ENCODE results near the gene XCL2.

The XCL2 gene

DNA sequence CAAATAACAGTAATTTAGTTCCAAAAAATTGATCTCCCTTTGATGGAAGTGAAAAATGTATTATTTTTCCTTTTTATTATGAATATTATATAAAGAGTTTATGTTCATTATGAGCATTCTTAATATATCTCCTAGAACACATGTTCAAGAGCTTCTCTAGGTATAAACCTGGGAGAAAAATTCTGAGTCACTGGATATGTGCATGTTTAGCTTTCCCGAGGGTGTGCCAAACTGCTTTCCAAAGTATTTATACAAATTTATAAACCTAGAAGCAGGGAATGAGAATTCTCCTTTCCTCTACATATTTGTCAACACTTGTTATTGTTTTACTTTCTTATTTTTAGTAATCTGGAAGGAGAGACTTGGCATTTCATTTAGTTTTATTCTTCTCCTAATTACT, 25.0 kb downstream of the XCL2 start:
- ATAC-seq (replicated peaks) (no peak), DNase-seq (no peak)
- no peaks in the 10 kb centered on the region for H3K27me3 Mint-ChIP-seq
- H3K4me1 Mint-ChIP-seq (ENCODE audit: low read depth in 2 of 2) = peaks cover 57 to 69% of the 10 kb centered on the region in 2 donors
- peak overlapping the region in 1 of 2 donors; percentile 85 for H3K4me3 Mint-ChIP-seq
- peaks cover 0 to 8% of the 10 kb centered on the region in 2 donors for H3K9me3 Mint-ChIP-seq
- H3K27ac Mint-ChIP-seq = peak overlapping the region in 1 of 2 donors; percentile 95
- H3K36me3 Mint-ChIP-seq (ENCODE audit: insufficient read depth) = peaks cover 7% of the 10 kb centered on the region

GRCh38 chr1:168518201-168518689, 25.6 kb downstream of the XCL2 start:
- H3K27me3 Mint-ChIP-seq = no peaks in the 10 kb centered on the region
- H3K4me1 Mint-ChIP-seq (ENCODE audit: low read depth in 2 of 2) = peaks cover 62 to 71% of the 10 kb centered on the region in 2 donors
- peaks cover 8% of the 10 kb centered on the region for H3K36me3 Mint-ChIP-seq (ENCODE audit: insufficient read depth)
- peak overlapping the region; percentile 4 to 55 for H3K4me3 Mint-ChIP-seq
- no peak for DNase-seq
- peak overlapping the region in 1 of 2 donors; percentile 95 for H3K27ac Mint-ChIP-seq
- peaks cover 0 to 5% of the 10 kb centered on the region in 2 donors for H3K9me3 Mint-ChIP-seq
- no peak for ATAC-seq (replicated peaks)

DNA sequence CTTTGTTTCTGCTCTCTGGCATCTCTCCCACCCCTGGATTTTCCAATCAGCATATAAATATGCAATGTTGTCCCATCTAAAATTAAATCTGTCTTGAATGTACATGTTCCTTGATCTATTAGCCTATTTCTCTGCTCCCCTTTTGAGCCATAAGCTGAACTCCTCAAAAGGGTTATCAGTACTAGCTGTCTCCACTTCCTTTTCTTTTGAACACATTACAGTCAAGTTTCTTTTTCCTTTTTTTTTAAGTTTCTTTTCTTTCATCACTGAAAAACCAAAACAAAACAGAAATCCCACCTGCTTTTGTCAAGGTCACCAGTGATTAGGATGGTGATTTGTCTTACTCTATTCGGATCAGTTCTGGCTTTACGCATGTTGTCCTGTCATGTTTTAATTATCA, 29.3 kb downstream of the XCL2 start:
- no peak for ATAC-seq (replicated peaks)
- peak overlapping the region; percentile 46 to 77 for H3K4me3 Mint-ChIP-seq
- peaks cover 10% of the 10 kb centered on the region for H3K36me3 Mint-ChIP-seq (ENCODE audit: insufficient read depth)
- no peaks in the 10 kb centered on the region for H3K27me3 Mint-ChIP-seq
- H3K9me3 Mint-ChIP-seq = no peaks in the 10 kb centered on the region
- no peak for DNase-seq
- peaks cover 62 to 73% of the 10 kb centered on the region in 2 donors for H3K4me1 Mint-ChIP-seq (ENCODE audit: low read depth in 2 of 2)
- peak overlapping the region; percentile 26 to 93 for H3K27ac Mint-ChIP-seq

DNA sequence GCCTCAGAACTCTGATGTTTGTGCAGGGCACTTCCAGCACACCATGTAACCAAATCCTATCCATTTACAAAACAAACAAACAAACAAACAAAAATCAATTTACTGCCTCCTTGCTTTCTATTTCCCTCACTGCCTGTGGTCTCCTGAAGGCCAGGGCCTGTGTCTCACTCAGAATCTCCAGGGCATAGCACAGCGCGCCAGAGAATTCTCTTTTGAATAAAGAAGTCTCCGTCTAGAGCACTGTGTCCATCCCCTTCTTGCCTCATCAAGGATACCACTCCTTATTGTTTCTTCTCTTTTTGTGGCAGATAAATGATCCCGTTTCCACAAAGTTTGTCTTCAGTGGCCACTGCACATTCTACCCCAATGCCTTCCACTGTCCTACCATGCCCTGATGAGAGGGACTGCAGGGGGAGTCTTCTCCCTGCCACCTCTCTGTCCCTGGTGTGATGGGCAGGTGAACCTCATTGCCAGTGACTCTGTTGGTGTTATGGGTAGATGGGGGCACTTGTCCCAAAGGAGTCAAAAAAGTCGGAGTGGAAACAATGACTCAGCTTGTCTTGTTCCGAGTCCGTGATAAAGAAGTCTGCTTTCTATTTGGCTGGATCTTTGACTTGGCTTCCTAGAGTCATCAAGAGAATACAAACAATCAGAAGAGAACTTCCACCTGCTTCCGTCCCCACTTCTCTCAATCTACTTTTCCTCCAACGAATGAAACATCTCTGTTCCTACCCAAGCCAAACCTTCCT, 30.0 kb downstream of the XCL2 start:
- Mint-ChIP-seq H3K4me1 (ENCODE audit: low read depth in 2 of 2) (peaks cover 63 to 77% of the 10 kb centered on the region in 2 donors), H3K27me3 (no peaks in the 10 kb centered on the region), H3K36me3 (ENCODE audit: insufficient read depth) (peaks cover 10% of the 10 kb centered on the region), H3K27ac (peak overlapping the region; percentile 26 to 93), H3K4me3 (peak overlapping the region; percentile 46 to 77), H3K9me3 (no peaks in the 10 kb centered on the region)
- DNase-seq (no peak), ATAC-seq (replicated peaks) (peak; percentile 2)

DNA sequence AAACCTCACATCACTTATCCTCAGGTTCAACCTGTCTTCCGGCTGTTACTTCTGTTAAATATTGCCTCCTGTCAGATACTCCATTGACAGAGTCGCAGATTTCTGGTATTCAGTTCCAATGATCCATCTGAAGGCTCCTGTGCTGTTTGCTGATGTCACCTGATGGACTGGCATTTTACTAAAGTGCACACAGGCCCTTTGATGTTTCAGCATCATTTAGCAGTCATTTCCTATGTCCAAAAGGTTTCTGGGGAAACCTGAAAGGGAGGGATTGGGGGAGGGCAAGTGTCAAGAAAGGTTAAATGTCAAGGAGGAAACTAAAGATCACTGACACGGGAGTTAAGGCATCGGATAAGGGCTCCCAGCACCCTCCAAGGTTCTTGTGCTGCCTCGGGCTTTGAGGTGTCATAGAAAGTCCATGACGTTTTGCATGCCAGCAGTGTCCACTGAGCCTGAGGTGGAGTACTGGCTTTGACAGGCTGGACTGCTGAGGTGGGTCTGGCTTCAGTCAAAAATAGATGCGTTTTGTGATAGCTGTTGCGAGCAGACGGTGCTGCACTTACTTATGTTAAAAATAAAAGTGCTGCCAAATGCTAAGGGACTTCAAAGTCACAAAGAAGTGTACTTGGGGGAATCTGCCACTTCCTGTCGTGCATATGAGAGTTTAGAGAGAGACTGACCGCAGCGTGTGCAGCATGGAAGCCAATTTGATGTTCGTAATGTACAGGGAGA, 30.8 kb downstream of the XCL2 start:
- ATAC-seq (replicated peaks) = peak; percentile 68

DNA sequence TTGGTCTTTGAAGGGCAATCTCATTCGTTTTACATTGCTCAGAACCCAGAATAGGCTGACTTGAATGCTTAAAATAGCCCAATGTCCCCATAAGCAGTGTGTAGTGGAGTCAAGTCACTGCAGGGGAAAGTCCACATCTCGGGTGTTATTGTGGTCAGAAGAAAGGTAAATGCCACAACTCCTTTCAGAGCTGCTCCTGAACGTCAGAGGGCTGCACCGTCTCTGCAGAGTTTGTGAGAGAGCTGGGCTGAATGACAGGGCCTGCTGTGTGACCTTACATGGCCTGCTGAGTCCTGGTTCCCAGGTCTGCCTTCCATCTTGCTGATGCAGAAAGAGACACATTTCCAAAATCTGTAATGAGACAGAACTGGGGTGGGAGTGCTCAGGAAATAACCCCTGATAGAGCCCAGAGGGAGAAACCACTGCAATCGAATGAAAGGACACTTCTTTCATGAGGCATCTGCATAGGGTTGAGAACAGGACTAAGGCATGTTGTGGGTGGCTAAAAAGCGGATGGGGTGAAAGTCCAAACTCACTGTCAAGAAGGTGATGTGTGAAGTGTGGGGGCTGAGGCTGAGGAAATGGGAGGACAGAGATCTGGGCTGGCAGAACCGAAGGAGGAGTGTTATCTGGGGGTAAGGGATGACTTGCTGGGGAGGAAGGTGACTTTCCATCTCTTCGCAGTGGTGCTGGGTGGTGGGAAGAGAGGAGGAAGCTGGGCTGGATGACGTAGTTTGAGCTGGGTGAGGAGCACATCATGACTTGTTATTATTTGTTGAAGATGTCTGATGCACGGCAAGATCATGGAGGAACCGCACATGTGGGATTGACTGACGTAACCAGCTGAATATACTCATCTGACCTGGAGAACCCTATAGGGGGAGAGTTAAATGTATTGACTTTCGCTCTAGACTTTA, 33.7 kb downstream of the XCL2 start:
- Mint-ChIP-seq H3K27me3 (no peaks in the 10 kb centered on the region), H3K27ac (peak overlapping the region; percentile 88 to 93), H3K4me1 (ENCODE audit: low read depth in 2 of 2) (peaks cover 63 to 75% of the 10 kb centered on the region in 2 donors), H3K9me3 (peaks cover 0 to 2% of the 10 kb centered on the region in 2 donors), H3K36me3 (ENCODE audit: insufficient read depth) (peaks cover 10% of the 10 kb centered on the region), H3K4me3 (peak overlapping the region; percentile 33 to 62)
- ATAC-seq (replicated peaks) (peak; percentile 69), DNase-seq (peak in 1 of 3 experiments; percentile 33)

More for the DNA sequence above, 30.8 kb downstream of the XCL2 start:
- peak overlapping the region; percentile 26 to 93 for H3K27ac Mint-ChIP-seq
- peak; percentile 28 to 43 (median 31) for DNase-seq
- no peaks in the 10 kb centered on the region for H3K9me3 Mint-ChIP-seq
- peaks cover 10% of the 10 kb centered on the region for H3K36me3 Mint-ChIP-seq (ENCODE audit: insufficient read depth)
- no peaks in the 10 kb centered on the region for H3K27me3 Mint-ChIP-seq
- H3K4me3 Mint-ChIP-seq = peak overlapping the region; percentile 46 to 77
- H3K4me1 Mint-ChIP-seq (ENCODE audit: low read depth in 2 of 2) = peaks cover 61 to 76% of the 10 kb centered on the region in 2 donors

DNA sequence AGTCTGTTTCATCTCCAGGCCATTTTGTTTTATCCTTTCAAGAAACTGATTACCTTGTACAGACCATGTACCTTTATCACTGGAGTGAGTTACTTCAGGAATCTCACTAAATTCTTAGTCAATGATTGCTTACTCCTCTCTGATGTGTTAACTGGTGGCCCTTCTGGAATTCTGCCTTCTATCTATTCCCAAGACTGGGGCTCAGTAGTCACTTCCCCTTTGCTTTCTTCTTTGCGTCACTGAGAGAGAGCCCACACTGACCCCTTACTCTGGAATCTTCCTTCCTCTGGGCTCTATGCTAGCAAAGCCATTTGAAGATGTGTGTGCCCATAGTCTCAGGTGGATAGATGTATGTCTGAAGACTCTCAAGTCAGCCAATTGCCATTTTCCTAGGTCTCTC, 34.6 kb downstream of the XCL2 start:
- H3K36me3 Mint-ChIP-seq (ENCODE audit: insufficient read depth) = peaks cover 10% of the 10 kb centered on the region
- H3K27ac Mint-ChIP-seq = peak overlapping the region; percentile 88 to 93

DNA sequence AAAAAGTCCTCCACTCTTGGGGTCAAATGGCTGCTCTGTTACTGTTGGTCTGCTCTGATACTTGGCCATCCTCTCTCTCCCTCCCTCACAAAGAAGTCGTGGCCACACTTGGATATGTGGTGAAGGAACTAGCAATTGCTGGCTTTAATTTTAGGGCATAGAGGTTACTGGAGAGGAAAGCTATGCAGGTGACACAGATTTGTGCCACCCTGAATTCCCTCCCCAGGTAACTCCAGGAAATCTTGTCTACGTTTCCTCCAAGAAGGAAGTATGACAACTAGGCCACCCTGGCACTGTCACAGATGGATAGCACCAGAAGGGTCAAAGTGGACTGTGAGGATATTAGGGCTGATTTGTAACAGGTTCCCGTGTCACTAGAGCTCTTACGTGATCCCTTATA, 36.0 kb downstream of the XCL2 start:
- Mint-ChIP-seq H3K27ac (no peak overlapping the region), H3K4me3 (no peak overlapping the region), H3K27me3 (no peaks in the 10 kb centered on the region), H3K9me3 (peaks cover 0 to 3% of the 10 kb centered on the region in 2 donors), H3K36me3 (ENCODE audit: insufficient read depth) (peaks cover 7% of the 10 kb centered on the region), H3K4me1 (ENCODE audit: low read depth in 2 of 2) (peaks cover 59 to 72% of the 10 kb centered on the region in 2 donors)
- DNase-seq (no peak), ATAC-seq (replicated peaks) (no peak)

More for the DNA sequence above, 34.6 kb downstream of the XCL2 start:
- H3K27me3 Mint-ChIP-seq = no peaks in the 10 kb centered on the region
- no peak overlapping the region for H3K4me3 Mint-ChIP-seq
- peaks cover 62 to 75% of the 10 kb centered on the region in 2 donors for H3K4me1 Mint-ChIP-seq (ENCODE audit: low read depth in 2 of 2)
- DNase-seq (no peak), ATAC-seq (replicated peaks) (no peak)
- peaks cover 0 to 2% of the 10 kb centered on the region in 2 donors for H3K9me3 Mint-ChIP-seq

GRCh38 chr1:168507231-168507630, 36.6 kb downstream of the XCL2 start:
- DNase-seq (no peak), ATAC-seq (replicated peaks) (no peak)
- Mint-ChIP-seq H3K27me3 (no peaks in the 10 kb centered on the region), H3K27ac (no peak overlapping the region), H3K36me3 (ENCODE audit: insufficient read depth) (peaks cover 7% of the 10 kb centered on the region), H3K4me1 (ENCODE audit: low read depth in 2 of 2) (peaks cover 53 to 66% of the 10 kb centered on the region in 2 donors), H3K4me3 (no peak overlapping the region), H3K9me3 (peaks cover 0 to 3% of the 10 kb centered on the region in 2 donors)

DNA sequence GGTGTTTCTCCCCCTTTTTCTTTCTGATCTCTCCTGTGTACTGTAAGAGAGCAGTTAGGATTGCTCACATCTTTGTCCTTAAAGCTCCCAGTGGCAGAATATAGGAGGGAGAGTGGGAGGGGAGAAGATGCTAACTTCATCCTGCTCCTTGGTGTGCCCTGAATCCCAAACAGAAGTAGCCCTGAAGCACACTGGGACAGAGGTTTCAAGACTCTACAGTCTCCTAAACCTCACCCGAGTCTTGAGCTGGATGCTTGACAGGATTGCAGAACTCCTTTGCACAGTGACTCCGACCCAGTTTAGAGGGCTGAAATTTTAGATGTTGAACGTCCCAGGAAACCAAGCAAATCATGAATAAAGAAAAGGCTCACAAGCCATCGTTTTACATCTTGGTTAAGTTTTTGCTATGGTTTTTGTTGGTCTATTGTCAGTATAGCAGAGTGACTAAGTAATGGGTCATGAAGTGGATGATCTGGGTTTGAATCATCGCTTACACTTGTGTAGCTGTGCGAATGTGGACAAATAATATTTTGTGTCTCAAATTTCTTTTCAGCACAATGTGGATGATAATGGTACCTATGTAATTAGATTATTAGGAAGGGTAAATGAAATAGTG, 37.5 kb downstream of the XCL2 start:
- H3K36me3 Mint-ChIP-seq (ENCODE audit: insufficient read depth) = peaks cover 7% of the 10 kb centered on the region
- peak overlapping the region; percentile 17 to 61 for H3K27ac Mint-ChIP-seq
- peaks cover 0 to 3% of the 10 kb centered on the region in 2 donors for H3K9me3 Mint-ChIP-seq
- peaks cover 52 to 66% of the 10 kb centered on the region in 2 donors for H3K4me1 Mint-ChIP-seq (ENCODE audit: low read depth in 2 of 2)
- no peaks in the 10 kb centered on the region for H3K27me3 Mint-ChIP-seq
- no peak for ATAC-seq (replicated peaks)
- DNase-seq = no peak
- no peak overlapping the region for H3K4me3 Mint-ChIP-seq

- Mint-ChIP-seq H3K4me3 (peak overlapping the region in 1 of 2 donors; percentile 35), H3K27me3 (no peaks in the 10 kb centered on the region), H3K4me1 (ENCODE audit: low read depth in 2 of 2) (peaks cover 40 to 61% of the 10 kb centered on the region in 2 donors), H3K9me3 (peaks cover 0 to 3% of the 10 kb centered on the region in 2 donors), H3K27ac (peak overlapping the region; percentile 9 to 61), H3K36me3 (ENCODE audit: insufficient read depth) (peaks cover 2% of the 10 kb centered on the region)
- no peak for DNase-seq
- no peak for ATAC-seq (replicated peaks)
Observed at GRCh38 chr1:168505006-168505405, 38.8 kb downstream of the XCL2 start.

DNA sequence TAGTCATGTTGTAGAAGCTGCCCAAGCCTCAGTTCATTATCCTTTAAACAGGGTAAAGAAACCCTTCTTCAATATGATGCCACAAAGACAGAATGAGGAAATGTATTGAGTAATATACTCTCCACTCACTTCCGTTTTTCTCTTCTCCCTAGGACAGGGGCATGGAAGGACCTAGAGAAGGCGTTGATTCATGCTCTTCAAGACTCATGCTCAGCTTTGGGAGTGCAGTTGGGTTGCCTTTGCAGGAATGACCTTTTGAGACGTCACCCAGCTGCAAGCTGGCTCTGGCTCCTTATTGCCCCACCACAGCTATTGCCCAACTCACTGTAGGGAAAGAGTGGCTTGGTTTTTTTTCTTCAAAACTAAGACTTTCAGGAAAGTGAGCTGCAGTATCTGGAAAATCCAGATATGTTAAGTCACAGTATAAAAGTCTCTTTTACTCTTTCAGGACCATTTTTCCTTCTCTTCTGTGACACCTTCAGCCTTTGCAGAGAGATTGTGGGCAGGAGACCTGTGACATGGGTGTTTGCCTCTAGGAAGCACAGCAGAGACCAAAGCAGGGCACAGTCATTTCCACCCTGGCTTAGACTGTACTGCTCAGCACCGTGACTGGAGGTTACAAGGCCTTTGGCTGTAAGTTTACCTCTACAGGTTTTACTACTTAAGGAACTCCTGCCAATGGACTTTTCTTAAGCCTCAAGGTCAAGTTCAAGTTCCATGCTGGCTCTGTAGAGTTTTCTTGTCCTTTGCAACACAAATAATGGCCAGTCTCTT, 39.5 kb downstream of the XCL2 start:
- peak; percentile 78 for ATAC-seq (replicated peaks)
- Mint-ChIP-seq H3K4me3 (peak overlapping the region in 1 of 2 donors; percentile 35), H3K27me3 (no peaks in the 10 kb centered on the region), H3K36me3 (ENCODE audit: insufficient read depth) (no peaks in the 10 kb centered on the region), H3K4me1 (ENCODE audit: low read depth in 2 of 2) (peaks cover 36 to 58% of the 10 kb centered on the region in 2 donors), H3K9me3 (peaks cover 0 to 3% of the 10 kb centered on the region in 2 donors), H3K27ac (peak overlapping the region; percentile 9 to 61)
- no peak for DNase-seq
